SK-N-SH treated with all-trans-retinoic acid at 6 μM for 48 hours (cell line): Measurements from ENCODE around the gene ASCL3.

ENCODE experiments used
- PATZ1 ChIP-seq: fragments of 250-450 bp; sonication (Bioruptor Pico); IDR thresholded peaks from 2 replicates; pipeline ENCODE4 v1.8.0; 2020; ENCODE audit warnings: mild to moderate bottlenecking, moderate library complexity, borderline replicate concordance
- ZFP3 ChIP-seq: fragments of 250-450 bp; sonication (Bioruptor Pico); IDR thresholded peaks from 2 replicates; pipeline ENCODE4 v1.5.0; 2020; ENCODE audit warnings: mild to moderate bottlenecking, moderate library complexity

- TF ChIP-seq ZFP3 (CRISPR knock-in tag) (no peak), PATZ1 (CRISPR knock-in tag) (no peak)
Observed at GRCh38 chr11:8987446-8987845, 44.6 kb upstream of the ASCL3 start.
